SK-N-SH treated with all-trans-retinoic acid at 6 μM for 48 hours (cell line): Measurements from ENCODE around the gene GALC.

Experiments used
- ATAC-seq: fragments of 200-7000 bp; cut with Tn5 transposase; 3 replicates; pipeline ENCODE4 v1.9.1; 2020; ENCODE audit warnings: mild to moderate bottlenecking, moderate library complexity
- ARNTL ChIP-seq: fragments of 450-650 bp; formaldehyde crosslinking; IDR thresholded peaks from 2 replicates; pipeline ENCODE4 v1.5.0; 2020; ENCODE audit warnings: low read depth, mild to moderate bottlenecking, moderate library complexity, borderline replicate concordance
- BACH2 ChIP-seq: fragments of 250-450 bp; sonication (Bioruptor Pico); IDR thresholded peaks from 2 replicates; pipeline ENCODE4 v1.9.0; 2021; ENCODE audit warnings: mild to moderate bottlenecking, borderline replicate concordance
- CREB5 ChIP-seq: fragments of 250-450 bp; sonication (Bioruptor Pico); IDR thresholded peaks from 2 replicates; pipeline ENCODE4 v1.5.1; 2020; ENCODE audit warnings: low read depth, mild to moderate bottlenecking, moderate library complexity
- CSDC2 ChIP-seq: fragments of 250-450 bp; sonication (Bioruptor Pico); IDR thresholded peaks from 2 replicates; pipeline ENCODE4 v1.5.0; 2020; ENCODE audit warnings: mild to moderate bottlenecking, moderate library complexity
- CSRNP3 ChIP-seq: fragments of 250-450 bp; sonication (Bioruptor Pico); IDR thresholded peaks from 2 replicates; pipeline ENCODE4 v1.5.1; 2021; ENCODE audit warnings: mild to moderate bottlenecking, moderate library complexity
- ESRRG ChIP-seq: fragments of 250-450 bp; sonication (Bioruptor Pico); IDR thresholded peaks from 2 replicates; pipeline ENCODE4 v1.6.1; 2021; ENCODE audit warnings: mild to moderate bottlenecking
- GLIS3 ChIP-seq: fragments of 250-450 bp; sonication (Bioruptor Pico); IDR thresholded peaks from 2 replicates; pipeline ENCODE4 v1.5.0; 2020; ENCODE audit warnings: mild to moderate bottlenecking, moderate library complexity
- ISL1 ChIP-seq: fragments of 250-450 bp; sonication (Bioruptor Pico); IDR thresholded peaks from 2 replicates; pipeline ENCODE4 v2.1.2; 2022; ENCODE audit warnings: mild to moderate bottlenecking, moderate library complexity
- OSR1 ChIP-seq: fragments of 250-450 bp; sonication (Bioruptor Pico); IDR thresholded peaks from 2 replicates; pipeline ENCODE4 v1.8.0; 2022; ENCODE audit warnings: moderate library complexity, mild to moderate bottlenecking, inconsistent platforms
- POU6F1 ChIP-seq: fragments of 250-450 bp; sonication (Bioruptor Pico); IDR thresholded peaks from 2 replicates; pipeline ENCODE4 v1.8.0; 2021; ENCODE audit warnings: low read depth, mild to moderate bottlenecking, moderate library complexity, borderline replicate concordance
- RARB ChIP-seq: fragments of 250-450 bp; sonication (Bioruptor Pico); IDR thresholded peaks from 2 replicates; pipeline ENCODE4 v1.8.0; 2021; ENCODE audit warnings: mild to moderate bottlenecking, moderate library complexity
- SNAI2 ChIP-seq: fragments of 250-450 bp; sonication (Bioruptor Pico); IDR thresholded peaks from 2 replicates; pipeline ENCODE4 v1.5.0; 2020; ENCODE audit warnings: mild to moderate bottlenecking, moderate library complexity
- TOX ChIP-seq: fragments of 250-450 bp; sonication (Bioruptor Pico); IDR thresholded peaks from 2 replicates; pipeline ENCODE4 v1.8.0; 2021; ENCODE audit warnings: mild to moderate bottlenecking, moderate library complexity, borderline replicate concordance
- ZFP3 ChIP-seq: fragments of 250-450 bp; sonication (Bioruptor Pico); IDR thresholded peaks from 2 replicates; pipeline ENCODE4 v1.5.0; 2020; ENCODE audit warnings: mild to moderate bottlenecking, moderate library complexity
- ZFP30 ChIP-seq: fragments of 450-650 bp; formaldehyde crosslinking; IDR thresholded peaks from 2 replicates; pipeline ENCODE4 v1.5.0; 2022; ENCODE audit warnings: mild to moderate bottlenecking, moderate library complexity
- ZNF565 ChIP-seq: fragments of 450-650 bp; formaldehyde crosslinking; conservative IDR thresholded peaks from 2 replicates; pipeline ENCODE4 v1.5.0; 2020; ENCODE audit warnings: low read depth, mild to moderate bottlenecking, moderate library complexity
- ZNF70 ChIP-seq: fragments of 450-650 bp; formaldehyde crosslinking; IDR thresholded peaks from 2 replicates; pipeline ENCODE4 v1.5.0; 2020; ENCODE audit warnings: mild to moderate bottlenecking, moderate library complexity
- ZNF8 ChIP-seq: fragments of 450-650 bp; formaldehyde crosslinking; IDR thresholded peaks from 2 replicates; pipeline ENCODE4 v1.5.0; 2020; ENCODE audit warnings: mild to moderate bottlenecking, moderate library complexity
- TF ChIP-seq, protein P1 (sequence below): fragments of 250-450 bp; sonication (Bioruptor Pico); IDR thresholded peaks from 2 replicates; pipeline ENCODE4 v1.5.0; 2020; ENCODE audit warnings: mild to moderate bottlenecking, moderate library complexity
- TF ChIP-seq, protein P2 (sequence below): fragments of 250-450 bp; sonication (Bioruptor Pico); IDR thresholded peaks from 2 replicates; pipeline ENCODE4 v1.8.0; 2020; ENCODE audit warnings: mild to moderate bottlenecking, moderate library complexity, borderline replicate concordance

The GALC gene

GRCh38 chr14:87908550-87908949 lies 84.4 kb downstream of the GALC start:
- ATAC-seq, result no peak
- TF ChIP-seq ZNF70 (no peak), ZNF565 (CRISPR knock-in tag) (no peak), ARNTL (CRISPR knock-in tag) (no peak), ZFP30 (no peak), POU6F1 (CRISPR knock-in tag) (no peak), ZFP3 (CRISPR knock-in tag) (no peak), CSDC2 (CRISPR knock-in tag) (no peak), TOX (CRISPR knock-in tag) (no peak), ZNF8 (CRISPR knock-in tag) (no peak), OSR1 (no peak), ESRRG (CRISPR knock-in tag) (no peak), RARB (CRISPR knock-in tag) (no peak), SNAI2 (no peak), BACH2 (CRISPR knock-in tag) (no peak), CREB5 (CRISPR knock-in tag) (no peak), ISL1 (CRISPR knock-in tag) (no peak), GLIS3 (no peak)
- TF ChIP-seq, protein P1, sequence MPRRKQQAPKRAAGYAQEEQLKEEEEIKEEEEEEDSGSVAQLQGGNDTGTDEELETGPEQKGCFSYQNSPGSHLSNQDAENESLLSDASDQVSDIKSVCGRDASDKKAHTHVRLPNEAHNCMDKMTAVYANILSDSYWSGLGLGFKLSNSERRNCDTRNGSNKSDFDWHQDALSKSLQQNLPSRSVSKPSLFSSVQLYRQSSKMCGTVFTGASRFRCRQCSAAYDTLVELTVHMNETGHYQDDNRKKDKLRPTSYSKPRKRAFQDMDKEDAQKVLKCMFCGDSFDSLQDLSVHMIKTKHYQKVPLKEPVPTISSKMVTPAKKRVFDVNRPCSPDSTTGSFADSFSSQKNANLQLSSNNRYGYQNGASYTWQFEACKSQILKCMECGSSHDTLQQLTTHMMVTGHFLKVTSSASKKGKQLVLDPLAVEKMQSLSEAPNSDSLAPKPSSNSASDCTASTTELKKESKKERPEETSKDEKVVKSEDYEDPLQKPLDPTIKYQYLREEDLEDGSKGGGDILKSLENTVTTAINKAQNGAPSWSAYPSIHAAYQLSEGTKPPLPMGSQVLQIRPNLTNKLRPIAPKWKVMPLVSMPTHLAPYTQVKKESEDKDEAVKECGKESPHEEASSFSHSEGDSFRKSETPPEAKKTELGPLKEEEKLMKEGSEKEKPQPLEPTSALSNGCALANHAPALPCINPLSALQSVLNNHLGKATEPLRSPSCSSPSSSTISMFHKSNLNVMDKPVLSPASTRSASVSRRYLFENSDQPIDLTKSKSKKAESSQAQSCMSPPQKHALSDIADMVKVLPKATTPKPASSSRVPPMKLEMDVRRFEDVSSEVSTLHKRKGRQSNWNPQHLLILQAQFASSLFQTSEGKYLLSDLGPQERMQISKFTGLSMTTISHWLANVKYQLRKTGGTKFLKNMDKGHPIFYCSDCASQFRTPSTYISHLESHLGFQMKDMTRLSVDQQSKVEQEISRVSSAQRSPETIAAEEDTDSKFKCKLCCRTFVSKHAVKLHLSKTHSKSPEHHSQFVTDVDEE (CRISPR knock-in tag), result no peak
- TF ChIP-seq, protein P2, sequence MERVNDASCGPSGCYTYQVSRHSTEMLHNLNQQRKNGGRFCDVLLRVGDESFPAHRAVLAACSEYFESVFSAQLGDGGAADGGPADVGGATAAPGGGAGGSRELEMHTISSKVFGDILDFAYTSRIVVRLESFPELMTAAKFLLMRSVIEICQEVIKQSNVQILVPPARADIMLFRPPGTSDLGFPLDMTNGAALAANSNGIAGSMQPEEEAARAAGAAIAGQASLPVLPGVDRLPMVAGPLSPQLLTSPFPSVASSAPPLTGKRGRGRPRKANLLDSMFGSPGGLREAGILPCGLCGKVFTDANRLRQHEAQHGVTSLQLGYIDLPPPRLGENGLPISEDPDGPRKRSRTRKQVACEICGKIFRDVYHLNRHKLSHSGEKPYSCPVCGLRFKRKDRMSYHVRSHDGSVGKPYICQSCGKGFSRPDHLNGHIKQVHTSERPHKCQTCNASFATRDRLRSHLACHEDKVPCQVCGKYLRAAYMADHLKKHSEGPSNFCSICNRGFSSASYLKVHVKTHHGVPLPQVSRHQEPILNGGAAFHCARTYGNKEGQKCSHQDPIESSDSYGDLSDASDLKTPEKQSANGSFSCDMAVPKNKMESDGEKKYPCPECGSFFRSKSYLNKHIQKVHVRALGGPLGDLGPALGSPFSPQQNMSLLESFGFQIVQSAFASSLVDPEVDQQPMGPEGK, result no peak

DNA sequence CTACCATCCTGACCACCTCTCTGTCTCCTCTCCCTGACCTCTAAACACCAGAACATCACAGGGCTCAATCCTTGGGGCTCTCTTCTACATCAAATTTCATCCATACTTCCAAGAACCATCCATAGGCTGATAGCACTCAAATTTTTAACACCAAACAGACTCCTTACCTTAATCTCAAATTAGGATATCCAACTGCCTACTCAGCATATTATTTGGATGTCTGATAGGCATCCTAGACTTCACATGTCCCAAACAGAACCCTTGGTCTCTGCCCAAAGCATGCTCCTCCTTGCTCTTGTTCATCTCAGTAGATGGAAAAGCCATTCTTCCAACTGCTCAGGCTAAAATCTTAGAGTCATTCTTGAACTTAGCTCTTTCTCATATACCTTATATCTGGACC lies 91.3 kb downstream of the GALC start:
- TF ChIP-seq ZNF565 (CRISPR knock-in tag), result no peak
- TF ChIP-seq SNAI2, result no peak
- ATAC-seq, result no peak

- ATAC-seq, result no peak
These were observed 91.7 kb downstream of the GALC start for GRCh38 chr14:87901236-87901635.

More at GRCh38 chr14:87901236-87901635, 91.7 kb downstream of the GALC start:
- TF ChIP-seq CSRNP3 (CRISPR knock-in tag) (no peak), ISL1 (CRISPR knock-in tag) (no peak)
- TF ChIP-seq, protein P2, result no peak
- TF ChIP-seq, all 23 proteins: peak for 0
